ENCODE results near the gene PRICKLE4.

PRICKLE4 gene

GRCh38 chr6:41748102-41748477, 32.5 kb upstream of the PRICKLE4 start:
- no peak overlapping the region for H3K4me3 ChIP-seq (ENCODE audit: low read length)
- no peak for DNase-seq (ENCODE audit: low read depth)
- TF ChIP-seq CTCF (conservative IDR thresholded peaks at IDR 0.05; ENCODE audit: low read depth, low read length), result no peak

GRCh38 chr6:41748542-41748941, 32.0 kb upstream of the PRICKLE4 start:
- H3K4me3 ChIP-seq (ENCODE audit: low read length), result no peak overlapping the region
- TF ChIP-seq CTCF (conservative IDR thresholded peaks at IDR 0.05; ENCODE audit: low read depth, low read length), result no peak
- no peak for DNase-seq (ENCODE audit: low read depth)

GRCh38 chr6:41750374-41750773, 30.2 kb upstream of the PRICKLE4 start:
- no peak overlapping the region for H3K4me3 ChIP-seq (ENCODE audit: low read length)
- no peak for DNase-seq (ENCODE audit: low read depth)
- no peak for TF ChIP-seq CTCF (conservative IDR thresholded peaks at IDR 0.05; ENCODE audit: low read depth, low read length)

GRCh38 chr6:41755895-41756294, 24.7 kb upstream of the PRICKLE4 start:
- DNase-seq (ENCODE audit: low read depth), result no peak
- no peak overlapping the region for H3K4me3 ChIP-seq (ENCODE audit: low read length)
- TF ChIP-seq CTCF (conservative IDR thresholded peaks at IDR 0.05; ENCODE audit: low read depth, low read length), result no peak

- no peak for DNase-seq (ENCODE audit: low read depth)
- H3K4me3 ChIP-seq (ENCODE audit: low read length), result no peak overlapping the region
- TF ChIP-seq CTCF (conservative IDR thresholded peaks at IDR 0.05; ENCODE audit: low read depth, low read length), result no peak
Measured at GRCh38 chr6:41756354-41756753, 24.2 kb upstream of the PRICKLE4 start.

GRCh38 chr6:41757271-41757670, 23.3 kb upstream of the PRICKLE4 start:
- no peak for TF ChIP-seq CTCF (conservative IDR thresholded peaks at IDR 0.05; ENCODE audit: low read depth, low read length)
- DNase-seq (ENCODE audit: low read depth), result no peak
- no peak overlapping the region for H3K4me3 ChIP-seq (ENCODE audit: low read length)

- H3K4me3 ChIP-seq (ENCODE audit: low read length), result no peak overlapping the region
- DNase-seq (ENCODE audit: low read depth), result no peak
- TF ChIP-seq CTCF (conservative IDR thresholded peaks at IDR 0.05; ENCODE audit: low read depth, low read length), result no peak
Measured at GRCh38 chr6:41757931-41758640, 22.5 kb upstream of the PRICKLE4 start.
